ENCODE results near the gene TSGA10IP. TPM values are rescaled to one million over a fixed set of nuclear protein-coding genes. Genes with fewer than 3 reads are reported as not detected.

TSGA10IP gene
- total and polyA plus RNA-seq, 2 experiments from 2014 or later, result 1.6 to 2.0 TPM

GRCh38 chr11:66008468-66009101, 63.3 kb downstream of the TSGA10IP start:
- no peak for TF ChIP-seq EZH2phosphoT487 (IDR thresholded peaks at IDR 0.05; ENCODE audit: unreplicated experiment)
- TF ChIP-seq ZNF114 (CRISPR knock-in tag; IDR thresholded peaks at IDR 0.05), result no peak
- TF ChIP-seq CREB1 (CRISPR knock-in tag; IDR thresholded peaks at IDR 0.05; ENCODE audit: low read depth), result no peak
- TF ChIP-seq NANOG (IDR thresholded peaks at IDR 0.05; ENCODE audit: borderline replicate concordance), result no peak
- no peak for TF ChIP-seq EZH2 (IDR thresholded peaks at IDR 0.05; ENCODE audit: low read depth, unreplicated experiment)
- TF ChIP-seq POLR2AphosphoS5 (IDR thresholded peaks at IDR 0.05; ENCODE audit: low read depth), result no peak
- no peak for TF ChIP-seq ZNF331 (CRISPR knock-in tag; IDR thresholded peaks at IDR 0.05; ENCODE audit: low read depth)
- no peak for TF ChIP-seq JUNB (IDR thresholded peaks at IDR 0.05; ENCODE audit: unreplicated experiment)
- ATAC-seq, result no peak
- no peak overlapping the region; the same call in 1 of the 2 replicates for H2AFZ ChIP-seq
- H3K27ac ChIP-seq (ENCODE audit: low read depth), result no peak overlapping the region
- H3K36me3 Mint-ChIP-seq (ENCODE audit: low read depth), result peaks cover 22% of the 10 kb centered on the region
- H3K27ac Mint-ChIP-seq, result no peak overlapping the region
- no peak overlapping the region for H3K4me2 ChIP-seq
- 0 out of 2 replicates have a peak, but pooled peaks cover 8% of the 10 kb centered on the region for H3K4me1 ChIP-seq (ENCODE audit: insufficient read depth)
- peaks cover 7% of the 10 kb centered on the region; the same call in 1 of the 2 replicates for H3K36me3 ChIP-seq (ENCODE audit: insufficient read depth)
- DNase-seq (ENCODE audit: low spot score), result no peak
- no peaks in the 10 kb centered on the region for H3K9me2 ChIP-seq (ENCODE audit: insufficient read depth)
- H3K4me3 Mint-ChIP-seq, result no peak overlapping the region
- H3K4me3 ChIP-seq, result no peak overlapping the region
- H4K20me1 ChIP-seq (replicated peaks; ENCODE audit: insufficient read depth), result peaks cover 7% of the 10 kb centered on the region; the same call in 1 of the 2 replicates
- H3K27me3 ChIP-seq (ENCODE audit: insufficient read depth), result peaks cover 23% of the 10 kb centered on the region
- peaks cover 16% of the 10 kb centered on the region for H3K27me3 Mint-ChIP-seq (ENCODE audit: insufficient read depth, low read depth, poor library complexity)
- 0 out of 2 replicates have a peak, but pooled peaks cover 15% of the 10 kb centered on the region for H3F3A ChIP-seq (replicated peaks; ENCODE audit: low read depth)
- H3K9me3 Mint-ChIP-seq, result no peaks in the 10 kb centered on the region
- peaks cover 15% of the 10 kb centered on the region for H3K4me1 Mint-ChIP-seq
- peaks cover 9% of the 10 kb centered on the region for H3K79me2 ChIP-seq (replicated peaks; ENCODE audit: insufficient read depth)

Other genes with a start within 250 kb of the TSGA10IP start
- 33.3 and 40.4 TPM in 2 replicates for gene KAT5, start 233.2 kb upstream of the TSGA10IP start, total RNA-seq (2014; rRNA removed; shearing (Covaris generic))
- 34.6 and 34.8 TPM in 2 replicates for gene KAT5, start 233.2 kb upstream of the TSGA10IP start, polyA plus RNA-seq (2016; fragmentation: Nextera tagmentation; extraction: Ambion mirVana)
- 37.8 and 70.8 TPM in 2 replicates for gene RNASEH2C, start 224.7 kb upstream of the TSGA10IP start, total RNA-seq (2014; rRNA removed; shearing (Covaris generic))
- gene RNASEH2C, start 224.7 kb upstream of the TSGA10IP start, polyA plus RNA-seq (2016; fragmentation: Nextera tagmentation; extraction: Ambion mirVana), result 73.2 and 74.8 TPM in 2 replicates
- gene AP5B1, start 164.5 kb upstream of the TSGA10IP start, total RNA-seq (2014; rRNA removed; shearing (Covaris generic)), result 12.5 and 16.1 TPM in 2 replicates
- gene AP5B1, start 164.5 kb upstream of the TSGA10IP start, polyA plus RNA-seq (2016; fragmentation: Nextera tagmentation; extraction: Ambion mirVana), result 3.1 TPM in 2 replicates
- 3.3 and 5.1 TPM in 2 replicates for gene OVOL1, start 158.4 kb upstream of the TSGA10IP start, total RNA-seq (2014; rRNA removed; shearing (Covaris generic))
- 1.4 and 1.5 TPM in 2 replicates for gene OVOL1, start 158.4 kb upstream of the TSGA10IP start, polyA plus RNA-seq (2016; fragmentation: Nextera tagmentation; extraction: Ambion mirVana)
- gene SNX32, start 111.5 kb upstream of the TSGA10IP start, total RNA-seq (2014; rRNA removed; shearing (Covaris generic)), result 0.49 TPM in 1 of 2 replicates, not detected in the other
- gene SNX32, start 111.5 kb upstream of the TSGA10IP start, polyA plus RNA-seq (2016; fragmentation: Nextera tagmentation; extraction: Ambion mirVana), result 1.2 and 2.4 TPM in 2 replicates
- 981 and 1,393 TPM in 2 replicates for gene CFL1, start 87.3 kb upstream of the TSGA10IP start, total RNA-seq (2014; rRNA removed; shearing (Covaris generic))
- gene CFL1, start 87.3 kb upstream of the TSGA10IP start, polyA plus RNA-seq (2016; fragmentation: Nextera tagmentation; extraction: Ambion mirVana), result 1,996 and 2,124 TPM in 2 replicates
- gene MUS81, start 85.0 kb upstream of the TSGA10IP start, total RNA-seq (2014; rRNA removed; shearing (Covaris generic)), result 35.5 and 48.6 TPM in 2 replicates
- 38.5 and 39.1 TPM in 2 replicates for gene MUS81, start 85.0 kb upstream of the TSGA10IP start, polyA plus RNA-seq (2016; fragmentation: Nextera tagmentation; extraction: Ambion mirVana)
- gene EFEMP2, start 72.7 kb upstream of the TSGA10IP start, total RNA-seq (2014; rRNA removed; shearing (Covaris generic)), result 4.5 and 9.4 TPM in 2 replicates
- gene EFEMP2, start 72.7 kb upstream of the TSGA10IP start, polyA plus RNA-seq (2016; fragmentation: Nextera tagmentation; extraction: Ambion mirVana), result 7.4 and 8.0 TPM in 2 replicates
- not detected in 2 replicates for gene CTSW, start 65.6 kb upstream of the TSGA10IP start, total RNA-seq (2014; rRNA removed; shearing (Covaris generic))
- gene CTSW, start 65.6 kb upstream of the TSGA10IP start, polyA plus RNA-seq (2016; fragmentation: Nextera tagmentation; extraction: Ambion mirVana), result 0.17 TPM in 1 of 2 replicates, not detected in the other
- 94.3 and 102 TPM in 2 replicates for gene FIBP, start 57.0 kb upstream of the TSGA10IP start, total RNA-seq (2014; rRNA removed; shearing (Covaris generic))
- gene FIBP, start 57.0 kb upstream of the TSGA10IP start, polyA plus RNA-seq (2016; fragmentation: Nextera tagmentation; extraction: Ambion mirVana), result 79.0 and 84.4 TPM in 2 replicates
- gene CCDC85B, start 54.8 kb upstream of the TSGA10IP start, total RNA-seq (2014; rRNA removed; shearing (Covaris generic)), result 57.3 and 66.3 TPM in 2 replicates
- 54.5 and 60.4 TPM in 2 replicates for gene CCDC85B, start 54.8 kb upstream of the TSGA10IP start, polyA plus RNA-seq (2016; fragmentation: Nextera tagmentation; extraction: Ambion mirVana)
- gene FOSL1, start 45.1 kb upstream of the TSGA10IP start, total RNA-seq (2014; rRNA removed; shearing (Covaris generic)), result 10.1 and 14.6 TPM in 2 replicates
- gene FOSL1, start 45.1 kb upstream of the TSGA10IP start, polyA plus RNA-seq (2016; fragmentation: Nextera tagmentation; extraction: Ambion mirVana), result 17.1 and 20.1 TPM in 2 replicates
- 21.6 and 23.2 TPM in 2 replicates for gene C11orf68, start 26.4 kb upstream of the TSGA10IP start, total RNA-seq (2014; rRNA removed; shearing (Covaris generic))
- gene C11orf68, start 26.4 kb upstream of the TSGA10IP start, polyA plus RNA-seq (2016; fragmentation: Nextera tagmentation; extraction: Ambion mirVana), result 16.8 and 18.6 TPM in 2 replicates
- gene DRAP1, start 26.1 kb upstream of the TSGA10IP start, total RNA-seq (2014; rRNA removed; shearing (Covaris generic)), result 83.0 and 121 TPM in 2 replicates
- 294 and 358 TPM in 2 replicates for gene DRAP1, start 26.1 kb upstream of the TSGA10IP start, polyA plus RNA-seq (2016; fragmentation: Nextera tagmentation; extraction: Ambion mirVana)
- 43.9 and 55.8 TPM in 2 replicates for gene SART1, start 16.3 kb downstream of the TSGA10IP start, total RNA-seq (2014; rRNA removed; shearing (Covaris generic))
- 91.0 and 105 TPM in 2 replicates for gene SART1, start 16.3 kb downstream of the TSGA10IP start, polyA plus RNA-seq (2016; fragmentation: Nextera tagmentation; extraction: Ambion mirVana)
- 30.8 and 32.1 TPM in 2 replicates for gene EIF1AD, start 56.7 kb downstream of the TSGA10IP start, total RNA-seq (2014; rRNA removed; shearing (Covaris generic))
- gene EIF1AD, start 56.7 kb downstream of the TSGA10IP start, polyA plus RNA-seq (2016; fragmentation: Nextera tagmentation; extraction: Ambion mirVana), result 16.1 and 18.6 TPM in 2 replicates
- gene BANF1, start 57.0 kb downstream of the TSGA10IP start, total RNA-seq (2014; rRNA removed; shearing (Covaris generic)), result 44.7 and 58.2 TPM in 2 replicates
- gene BANF1, start 57.0 kb downstream of the TSGA10IP start, polyA plus RNA-seq (2016; fragmentation: Nextera tagmentation; extraction: Ambion mirVana), result 765 and 903 TPM in 2 replicates
- 4.2 and 5.9 TPM in 2 replicates for gene CST6, start 66.5 kb downstream of the TSGA10IP start, total RNA-seq (2014; rRNA removed; shearing (Covaris generic))
- 8.3 and 9.9 TPM in 2 replicates for gene CST6, start 66.5 kb downstream of the TSGA10IP start, polyA plus RNA-seq (2016; fragmentation: Nextera tagmentation; extraction: Ambion mirVana)
- gene CATSPER1, start 81.0 kb downstream of the TSGA10IP start, total RNA-seq (2014; rRNA removed; shearing (Covaris generic)), result not detected in 2 replicates
- gene CATSPER1, start 81.0 kb downstream of the TSGA10IP start, polyA plus RNA-seq (2016; fragmentation: Nextera tagmentation; extraction: Ambion mirVana), result not detected in 2 replicates
- 48.0 and 63.4 TPM in 2 replicates for gene GAL3ST3, start 103.7 kb downstream of the TSGA10IP start, total RNA-seq (2014; rRNA removed; shearing (Covaris generic))
- 12.7 and 15.6 TPM in 2 replicates for gene GAL3ST3, start 103.7 kb downstream of the TSGA10IP start, polyA plus RNA-seq (2016; fragmentation: Nextera tagmentation; extraction: Ambion mirVana)
- 173 and 180 TPM in 2 replicates for gene SF3B2, start 106.9 kb downstream of the TSGA10IP start, total RNA-seq (2014; rRNA removed; shearing (Covaris generic))
- 173 and 191 TPM in 2 replicates for gene SF3B2, start 106.9 kb downstream of the TSGA10IP start, polyA plus RNA-seq (2016; fragmentation: Nextera tagmentation; extraction: Ambion mirVana)
- 23.7 and 37.5 TPM in 2 replicates for gene PACS1, start 124.8 kb downstream of the TSGA10IP start, total RNA-seq (2014; rRNA removed; shearing (Covaris generic))
- gene PACS1, start 124.8 kb downstream of the TSGA10IP start, polyA plus RNA-seq (2016; fragmentation: Nextera tagmentation; extraction: Ambion mirVana), result 8.0 and 8.8 TPM in 2 replicates